HCT116 (cell line): ENCODE data around the gene ARSJ. TPM values are rescaled to one million over a fixed set of nuclear protein-coding genes. Genes with fewer than 3 reads are reported as not detected.

Experiments
- ATAC-seq: fragments of 200-7000 bp; cut with Tn5 transposase; 2 replicates; pipeline ENCODE4 v1.9.1; 2020; ENCODE audit warnings: mild to moderate bottlenecking, moderate library complexity
- BruUV-seq: library from RNA; stranded (reverse); fragments of 400-500 nt; replicated peaks from 2 replicates; lab custom pipeline; 2021; lab: Mats Ljungman, UMichigan
- CTCF ChIA-PET: fragments of 300-600 bp; sonication (Branson Sonifier 250); formaldehyde crosslinking; loops from one replicate; lab custom pipeline; 2021; ENCODE audit warnings: antibody characterized with exemption; lab: Charles Lee
- POLR2A ChIA-PET: fragments of 300-600, 350-600 bp; sonication (Branson Sonifier 250); formaldehyde crosslinking; loops from one replicate; lab custom pipeline; 2021; ENCODE audit warnings: antibody characterized with exemption; lab: Charles Lee
- RAD21 ChIA-PET, 2 experiments: fragments of 300-600 bp; sonication (Branson Sonifier 250); formaldehyde crosslinking; loops; one replicate each; lab custom pipeline; 2023; ENCODE audit warnings: low total read pairs in 2 of 2; ENCODE audit not compliant: uncharacterized antibody in 2 of 2, unreplicated experiment in 2 of 2, low non-redundant PET in 1 of 2; lab: Charles Lee
- DNase-seq: peaks from one replicate; pipeline ENCODE4 v3.0.0-alpha.2; 2010; ENCODE audit warnings: low read depth, low spot score
- H2AFZ ChIP-seq: fragments of 200-600 bp; shearing (Covaris generic), sonication (generic); 2 replicates; pipeline ENCODE4 v1.6.1; 2017; ENCODE audit warnings: low read depth, mixed run types, mixed read lengths, antibody characterized with exemption, low read length; ENCODE audit not compliant: poor library complexity, severe bottlenecking
- H3K27ac ChIP-seq: 2 replicates; pipeline ENCODE4 v1.5.1; 2012; ENCODE audit warnings: low read depth, low read length
- H3K27me3 ChIP-seq: fragments of 200-600 bp; sonication (generic); 2 replicates; pipeline ENCODE4 v1.6.1; 2016; ENCODE audit warnings: mixed run types, low read length, mixed read lengths; ENCODE audit not compliant: insufficient read depth
- H3K36me3 ChIP-seq, 2 experiments: fragments of 200-500 bp in 1 of 2; fragments of 200-600 bp in 1 of 2; sonication (Bioruptor generic) in 1 of 2; sonication (generic) in 1 of 2; 2 replicates each; pipeline versions ENCODE4 v1.5.1 to v1.6.1; 2014 to 2016; ENCODE audit warnings: low read length in 2 of 2, inconsistent platforms in 1 of 2, mixed read lengths in 1 of 2, mixed run types in 1 of 2; ENCODE audit not compliant: insufficient read depth in 2 of 2, control insufficient read depth in 1 of 2
- H3K4me1 ChIP-seq, 2 experiments: fragments of 200-600 bp in 1 of 2; sonication (generic) in 1 of 2; 2 replicates each; pipeline versions ENCODE4 v1.5.1 to v1.6.1; 2012 to 2017; ENCODE audit warnings: low read length in 2 of 2, inconsistent platforms in 1 of 2, mild to moderate bottlenecking in 1 of 2, mixed read lengths in 1 of 2, mixed run types in 1 of 2, moderate library complexity in 1 of 2; ENCODE audit not compliant: insufficient read depth in 2 of 2, control insufficient read depth in 1 of 2
- H3K4me2 ChIP-seq: fragments of 200-600 bp; sonication (generic); 2 replicates; pipeline ENCODE4 v1.6.1; 2017; ENCODE audit warnings: mixed run types, low read length, mixed read lengths
- H3K4me3 ChIP-seq, 2 experiments: fragments of 200-600 bp in 1 of 2; sonication (generic) in 1 of 2; replicated peaks in 1 of 2; 2 replicates each; pipeline ENCODE4 v1.5.1; 2011 to 2016; ENCODE audit warnings: low read length in 2 of 2, control low read depth in 1 of 2, low read depth in 1 of 2, mild to moderate bottlenecking in 1 of 2, mixed read lengths in 1 of 2, mixed run types in 1 of 2
- H3K79me2 ChIP-seq: fragments of 200-600 bp; sonication (generic); 2 replicates; pipeline ENCODE4 v1.6.1; 2017; ENCODE audit warnings: mild to moderate bottlenecking, mixed run types, low read length, moderate library complexity, mixed read lengths; ENCODE audit not compliant: insufficient read depth
- H3K9ac ChIP-seq: fragments of 200-600 bp; sonication (generic); 2 replicates; pipeline ENCODE4 v1.6.1; 2016; ENCODE audit warnings: low read length, mixed read lengths
- H3K9me2 ChIP-seq: fragments of 200-600 bp; sonication (generic), shearing (Covaris generic); 2 replicates; pipeline ENCODE4 v1.6.1; 2017; ENCODE audit warnings: mixed run types, mild to moderate bottlenecking, moderate library complexity; ENCODE audit not compliant: insufficient read depth
- H3K9me3 ChIP-seq, 2 experiments: fragments of 200-500 bp in 1 of 2; fragments of 200-600 bp in 1 of 2; sonication (Bioruptor generic) in 1 of 2; sonication (generic) in 1 of 2; 2 replicates each; pipeline ENCODE4 v1.6.1; 2014 to 2017; ENCODE audit warnings: low read length in 2 of 2, mixed read lengths in 2 of 2, inconsistent platforms in 1 of 2, low read depth in 1 of 2, mild to moderate bottlenecking in 1 of 2, mixed run types in 1 of 2, moderate library complexity in 1 of 2; ENCODE audit not compliant: control insufficient read depth in 1 of 2, insufficient read depth in 1 of 2
- H4K20me1 ChIP-seq: fragments of 200-600 bp; sonication (generic), shearing (Covaris generic); 2 replicates; pipeline ENCODE4 v1.6.1; 2017; ENCODE audit warnings: mixed run types, mild to moderate bottlenecking, moderate library complexity; ENCODE audit not compliant: insufficient read depth
- ATF3 ChIP-seq: IDR thresholded peaks from 2 replicates; pipeline ENCODE4 v1.6.1; 2012
- CBX3 ChIP-seq: IDR thresholded peaks from 2 replicates; pipeline ENCODE4 v1.6.1; 2012; ENCODE audit warnings: low read depth
- CEBPB ChIP-seq: IDR thresholded peaks from 2 replicates; pipeline ENCODE4 v1.6.1; 2012; ENCODE audit warnings: low read depth
- CTCF ChIP-seq, 3 experiments: fragments of 200-600 bp in 1 of 3; sonication (generic) in 1 of 3; IDR thresholded peaks in 2 of 3; conservative IDR thresholded peaks in 1 of 3; 2 replicates each; pipeline ENCODE4 v1.5.1; 2012 to 2017; ENCODE audit warnings: low read depth in 2 of 3, low read length in 2 of 3, antibody characterized with exemption in 1 of 3, borderline replicate concordance in 1 of 3, control low read depth in 1 of 3, mild to moderate bottlenecking in 1 of 3, mixed read lengths in 1 of 3, mixed run types in 1 of 3, moderate library complexity in 1 of 3; ENCODE audit not compliant: insufficient read depth in 1 of 3
- ELF1 ChIP-seq: IDR thresholded peaks from 2 replicates; pipeline ENCODE4 v1.6.1; 2012; ENCODE audit warnings: low read depth, borderline replicate concordance
- EZH2 ChIP-seq: fragments of 200-600 bp; sonication (generic); IDR thresholded peaks from 2 replicates; pipeline ENCODE4 v1.6.1; 2017; ENCODE audit warnings: antibody characterized with exemption, mixed run types
- EZH2phosphoT487 ChIP-seq: fragments of 200-600 bp; IDR thresholded peaks from 2 replicates; pipeline ENCODE4 v1.6.1; 2018; ENCODE audit warnings: antibody characterized with exemption, borderline replicate concordance
- FOSL1 ChIP-seq: IDR thresholded peaks from 2 replicates; pipeline ENCODE4 v1.6.1; 2012; ENCODE audit warnings: low read depth
- MAX ChIP-seq: IDR thresholded peaks from 2 replicates; pipeline ENCODE4 v1.6.1; 2012
- POLR2A ChIP-seq: IDR thresholded peaks from 2 replicates; pipeline ENCODE4 v1.7.0; 2011; ENCODE audit warnings: borderline replicate concordance; ENCODE audit not compliant: insufficient read depth, insufficient read length; ENCODE audit errors: extremely low read depth
- RAD21 ChIP-seq: IDR thresholded peaks from 2 replicates; pipeline ENCODE4 v1.6.1; 2012; ENCODE audit warnings: low read depth, mild to moderate bottlenecking
- REST ChIP-seq: IDR thresholded peaks from 2 replicates; pipeline ENCODE4 v1.6.1; 2012; ENCODE audit warnings: low read depth
- SIN3A ChIP-seq: IDR thresholded peaks from 2 replicates; pipeline ENCODE4 v1.6.1; 2012; ENCODE audit warnings: low read depth
- SP1 ChIP-seq: IDR thresholded peaks from 2 replicates; pipeline ENCODE4 v1.6.1; 2012; ENCODE audit warnings: low read depth
- SRF ChIP-seq: IDR thresholded peaks from 2 replicates; pipeline ENCODE4 v1.6.1; 2012; ENCODE audit warnings: low read depth
- TCF7L2 ChIP-seq: IDR thresholded peaks from 2 replicates; pipeline ENCODE4 v1.7.0; 2011; ENCODE audit warnings: borderline replicate concordance, inconsistent platforms; ENCODE audit not compliant: insufficient read depth, insufficient read length; ENCODE audit errors: extremely low read depth
- YY1 ChIP-seq: IDR thresholded peaks from 2 replicates; pipeline ENCODE4 v1.6.1; 2011; ENCODE audit warnings: low read length, low read depth, moderate library complexity, mild to moderate bottlenecking; ENCODE audit not compliant: insufficient replicate concordance; ENCODE audit errors: extremely low read depth
- ZBTB33 ChIP-seq: IDR thresholded peaks from 2 replicates; pipeline ENCODE4 v1.6.1; 2011; ENCODE audit warnings: mild to moderate bottlenecking, low read length, moderate library complexity; ENCODE audit not compliant: insufficient replicate concordance; ENCODE audit errors: extremely low read depth
- ZFX ChIP-seq: fragments of 450-650 bp; IDR thresholded peaks from 2 replicates; pipeline ENCODE4 v1.6.1; 2017
- ZNF274 ChIP-seq: fragments of 200-500 bp; sonication (Bioruptor generic); IDR thresholded peaks from 2 replicates; pipeline ENCODE4 v1.6.1; 2014; ENCODE audit warnings: mild to moderate bottlenecking, low read depth, low read length, inconsistent platforms
- intact Hi-C: fragments of 100-400 bp; cut with micrococcal nuclease; formaldehyde crosslinking; loops from 2 replicates; pipeline ENCODE4 v1.10.0; 2022
- total RNA-seq: library from RNA; stranded (reverse); gene quantifications from one replicate; pipeline ENCODE4 v1.2.1, GENCODE V29; 2021; ENCODE audit not compliant: unreplicated experiment

The ARSJ gene
- total RNA-seq, 1 experiment from 2014 or later: 2.3 TPM

- intact Hi-C loops: loop anchor here (1.0 to 10.0 kb wide), 7 partner anchors 104 to 742 kb away; no protein-coding TSS in a partner anchor
- Histone ChIP-seq H3K27ac (no peak overlapping the region), H3K9me2 (no peaks in the 10 kb centered on the region), H3K4me3 (no peak overlapping the region), H3K27me3 (no peaks in the 10 kb centered on the region), H3K9me3 (no peaks in the 10 kb centered on the region), H3K79me2 (no peaks in the 10 kb centered on the region), H3K36me3 (no peaks in the 10 kb centered on the region), H3K4me2 (peak overlapping the region; percentile 34), H2AFZ (peak overlapping the region; percentile 79), H3K4me1 (peaks cover under 1 to 15% of the 10 kb centered on the region in 2 experiments; a peak in 2 of 4 replicates), H4K20me1 (no peaks in the 10 kb centered on the region), H3K9ac (no peak overlapping the region)
- ChIA-PET POLR2A (no interaction called here), CTCF (interaction anchor here (0.8 to 3.7 kb wide), 5 partner anchors 106 to 426 kb away, joined by 4 to 25 read pairs (median 5); no protein-coding TSS in a partner anchor), RAD21 (no interaction called here)
- DNase-seq: peak; percentile 64
- ATAC-seq: peak; percentile 95
- BruUV-seq: no TSS peak
- no peak for TF ChIP-seq ATF3
- peak; percentile 89 for TF ChIP-seq RAD21
- TF ChIP-seq SP1: no peak
- no peak for TF ChIP-seq SIN3A
- no peak for TF ChIP-seq ZBTB33
- TF ChIP-seq SRF: peak; percentile 32; the same call in 1 of the 2 replicates
- no peak for TF ChIP-seq ZNF274
- no peak for TF ChIP-seq EZH2phosphoT487
- TF ChIP-seq TCF7L2: no peak
- no peak for TF ChIP-seq FOSL1
- TF ChIP-seq CBX3: no peak
- TF ChIP-seq ZFX: no peak
- no peak for TF ChIP-seq CEBPB
- peak; percentile 79 to 89 (median 82) for TF ChIP-seq CTCF (IDR thresholded peaks at IDR 0.05 in 2 of 3, conservative IDR thresholded peaks at IDR 0.05 in 1 of 3; ENCODE audit: borderline replicate concordance in 1 of 3, insufficient read depth in 1 of 3, low read depth in 2 of 3, low read length in 2 of 3)
- TF ChIP-seq POLR2A: no peak
- TF ChIP-seq EZH2: no peak
- no peak for TF ChIP-seq REST
- TF ChIP-seq YY1: no peak
- no peak for TF ChIP-seq MAX
- no peak for TF ChIP-seq ELF1
Observed at GRCh38 chr4:113952452-113953029, 26.9 kb downstream of the ARSJ start.
